IMR-90 (cell line): Measurements from ENCODE around the gene GRB2. TPM values are rescaled to one million over a fixed set of nuclear protein-coding genes. Genes with fewer than 3 reads are reported as not detected.
A peak's percentile ranks its signal among the peaks of the same experiment; 100 is the strongest.

Source experiments
- ATAC-seq: fragments of 200-7000 bp; cut with Tn5 transposase; 2 replicates; pipeline ENCODE4 v1.9.1; 2020; ENCODE audit warnings: low read depth, mild to moderate bottlenecking, moderate library complexity
- BruUV-seq: library from RNA; stranded (reverse); fragments of 400-500 nt; replicated peaks from 2 replicates; lab custom pipeline; 2021; lab: Mats Ljungman, UMichigan
- CTCF ChIA-PET: fragments of 300-600 bp; formaldehyde crosslinking; extraction: SDS; loops from one replicate; lab custom pipeline; 2021; ENCODE audit warnings: antibody characterized with exemption; lab: Yijun Ruan, JAX
- POLR2A ChIA-PET: fragments of 300-600 bp; sonication (Branson Sonifier 250); formaldehyde crosslinking; loops from one replicate; lab custom pipeline; 2022; ENCODE audit warnings: antibody characterized with exemption; ENCODE audit not compliant: unreplicated experiment; lab: Charles Lee
- DNase-seq: peaks from one replicate; pipeline ENCODE4 v3.0.0; 2013
- H2AFZ ChIP-seq: replicated peaks from 2 replicates; pipeline ENCODE3; 2013; ENCODE audit warnings: low read length, mild to moderate bottlenecking; ENCODE audit not compliant: poor library complexity
- H2AK5ac ChIP-seq: 2 replicates; pipeline ENCODE4 v1.6.1; 2013; ENCODE audit warnings: low read depth, low read length, inconsistent platforms
- H2AK9ac ChIP-seq: replicated peaks from 2 replicates; pipeline ENCODE3; 2013; ENCODE audit warnings: mild to moderate bottlenecking, low read depth, low read length, moderate library complexity; ENCODE audit not compliant: poor library complexity
- H2BK120ac ChIP-seq: 2 replicates; pipeline ENCODE4 v1.6.1; 2013; ENCODE audit warnings: low read depth, low read length, inconsistent platforms
- H2BK15ac ChIP-seq: 3 replicates; pipeline ENCODE4 v1.6.1; 2013; ENCODE audit warnings: low read depth, low read length, inconsistent platforms
- H2BK20ac ChIP-seq: 2 replicates; pipeline ENCODE4 v1.6.1; 2013; ENCODE audit warnings: low read depth, mild to moderate bottlenecking, inconsistent platforms, low read length, moderate library complexity
- H2BK5ac ChIP-seq: 2 replicates; pipeline ENCODE4 v1.6.1; 2013; ENCODE audit warnings: mild to moderate bottlenecking, low read depth, low read length, inconsistent platforms; ENCODE audit not compliant: poor library complexity, severe bottlenecking
- H3K14ac ChIP-seq: replicated peaks from 2 replicates; pipeline ENCODE4 v1.6.1; 2013; ENCODE audit warnings: low read depth, low read length, inconsistent platforms
- H3K18ac ChIP-seq: 2 replicates; pipeline ENCODE4 v1.6.1; 2013; ENCODE audit warnings: low read depth, low read length, control low read depth
- H3K23ac ChIP-seq: 2 replicates; pipeline ENCODE4 v1.6.1; 2013; ENCODE audit warnings: low read depth, low read length, inconsistent platforms
- H3K27ac ChIP-seq: 2 replicates; pipeline ENCODE4 v1.5.1; 2013; ENCODE audit warnings: mild to moderate bottlenecking, control low read depth, low read length; ENCODE audit not compliant: insufficient read depth
- H3K27me3 ChIP-seq: 2 replicates; pipeline ENCODE4 v1.6.1; 2013; ENCODE audit warnings: low read length; ENCODE audit not compliant: control insufficient read depth, insufficient read depth
- H3K36me3 ChIP-seq: 2 replicates; pipeline ENCODE4 v1.6.1; 2013; ENCODE audit warnings: low read length, mixed read lengths; ENCODE audit not compliant: control insufficient read depth, insufficient read depth
- H3K4ac ChIP-seq: 2 replicates; pipeline ENCODE4 v1.6.1; 2013; ENCODE audit warnings: low read depth, low read length, inconsistent platforms
- H3K4me1 ChIP-seq: 2 replicates; pipeline ENCODE4 v1.6.1; 2013; ENCODE audit warnings: low read length, mixed read lengths; ENCODE audit not compliant: control insufficient read depth, insufficient read depth
- H3K4me2 ChIP-seq: 2 replicates; pipeline ENCODE4 v1.6.1; 2013; ENCODE audit warnings: low read depth, mild to moderate bottlenecking, control low read depth, low read length, moderate library complexity
- H3K4me3 ChIP-seq: 2 replicates; pipeline ENCODE4 v1.5.1; 2013; ENCODE audit warnings: low read depth, mild to moderate bottlenecking, control low read depth, low read length, moderate library complexity; ENCODE audit not compliant: insufficient read depth
- H3K56ac ChIP-seq: 2 replicates; pipeline ENCODE4 v1.6.1; 2013; ENCODE audit warnings: low read length, inconsistent platforms; ENCODE audit not compliant: insufficient read depth; ENCODE audit errors: extremely low read depth
- H3K79me1 ChIP-seq, 2 experiments: 2 replicates each; pipeline ENCODE4 v1.6.1; 2013; ENCODE audit warnings: low read length in 2 of 2, inconsistent platforms in 1 of 2, low read depth in 1 of 2
- H3K9ac ChIP-seq: 2 replicates; pipeline ENCODE4 v1.6.1; 2013; ENCODE audit warnings: low read depth, low read length, control low read depth
- H3K9me1 ChIP-seq: 2 replicates; pipeline ENCODE4 v1.6.1; 2013; ENCODE audit warnings: low read length, inconsistent platforms; ENCODE audit not compliant: insufficient read depth
- H3K9me3 ChIP-seq: 2 replicates; pipeline ENCODE4 v1.6.1; 2013; ENCODE audit warnings: low read length; ENCODE audit not compliant: control insufficient read depth, insufficient read depth
- H4K20me1 ChIP-seq: 2 replicates; pipeline ENCODE4 v1.6.1; 2013; ENCODE audit warnings: low read length, inconsistent platforms; ENCODE audit not compliant: insufficient read depth
- H4K5ac ChIP-seq: 2 replicates; pipeline ENCODE4 v1.6.1; 2013; ENCODE audit warnings: mild to moderate bottlenecking, low read depth, low read length, control low read depth
- H4K8ac ChIP-seq, 2 experiments: 2 replicates each; pipeline ENCODE4 v1.6.1; 2013; ENCODE audit warnings: low read depth in 2 of 2, low read length in 2 of 2, control low read depth in 1 of 2, inconsistent platforms in 1 of 2
- H4K91ac ChIP-seq: 2 replicates; pipeline ENCODE4 v1.6.1; 2013; ENCODE audit warnings: low read depth, low read length, inconsistent platforms; ENCODE audit not compliant: insufficient read depth
- SMC3 ChIP-seq: fragments of 150-350 bp; IDR thresholded peaks from 2 replicates; pipeline ENCODE4 v1.6.1; 2016; ENCODE audit warnings: low read depth, mild to moderate bottlenecking, antibody characterized with exemption, low read length, moderate library complexity
- WGBS, 2 experiments: methylation state at CpG; one replicate each; pipeline versions ENCODE4 v1.1.5 to v1.1.7; 2013; ENCODE audit warnings: missing lambda C conversion rate in 2 of 2; ENCODE audit not compliant: insufficient read length in 1 of 2; ENCODE audit errors: extremely low coverage in 2 of 2; 5-methylcytosine and 5-hydroxymethylcytosine counted together
- dilution Hi-C: fragments of 300-500 bp; cut with HindIII; formaldehyde crosslinking; loops from one replicate; pipeline ENCODE4 v1.14.3; 2018; ENCODE audit warnings: low sequenced_read_pairs; ENCODE audit not compliant: unreplicated experiment
- in situ Hi-C: fragments of 300-500 bp; cut with MboI; formaldehyde crosslinking; loops from 3 replicates; pipeline ENCODE4 v1.14.3; 2019; ENCODE audit warnings: low sequenced_read_pairs, inconsistent platforms, mixed read lengths
- intact Hi-C: fragments of 100-400 bp; cut with micrococcal nuclease; formaldehyde crosslinking; loops from 2 replicates; pipeline ENCODE4 v1.10.0; 2022
- polyA plus RNA-seq, 3 experiments: library from polyadenylated mRNA; depleted of rRNA; stranded (reverse); fragments of >200 nt; gene quantifications; 2 replicates each; pipeline ENCODE4 v1.2.3, GENCODE V29; 2012; ENCODE audit warnings: low replicate concordance in 1 of 3
- total RNA-seq: library from RNA; depleted of rRNA; stranded (reverse); fragments of >200 nt; gene quantifications from 2 replicates; pipeline ENCODE4 v1.2.3, GENCODE V29; 2012

Gene GRB2
- total and polyA plus RNA-seq, 2 of the 4 experiments (the other 2 are of a cell fraction) = 49.3 to 62.1 TPM

GRCh38 chr17:75315541-75316243 lies 89.8 kb downstream of the GRB2 start:
- Histone ChIP-seq H3K14ac (no peak overlapping the region), H3K36me3 (peaks cover 20% of the 10 kb centered on the region; the same call in 1 of the 2 replicates), H3K56ac (no peak overlapping the region), H3K27me3 (no peaks in the 10 kb centered on the region), H3K9me3 (no peaks in the 10 kb centered on the region), H3K4me2 (no peak overlapping the region), H2AFZ (no peak overlapping the region), H3K27ac (no peak overlapping the region), H4K91ac (no peak overlapping the region), H3K4ac (no peak overlapping the region), H3K9ac (no peak overlapping the region), H4K8ac (no peak overlapping the region), H2BK120ac (no peak overlapping the region), H3K9me1 (peaks cover 12% of the 10 kb centered on the region), H4K20me1 (peaks cover 6% of the 10 kb centered on the region; the same call in 1 of the 2 replicates), H2BK5ac (no peak overlapping the region), H3K4me3 (no peak overlapping the region), H3K79me1 (peaks cover 0 to 20% of the 10 kb centered on the region in 2 experiments; a peak in 3 of 4 replicates), H3K4me1 (peaks cover 9% of the 10 kb centered on the region; the same call in 1 of the 2 replicates), H2BK15ac (no peak overlapping the region), H3K23ac (no peak overlapping the region), H4K5ac (no peak overlapping the region), H2BK20ac (no peak overlapping the region), H2AK5ac (peak overlapping the region; percentile 23; the same call in 1 of the 2 replicates), H2AK9ac (no peak overlapping the region), H3K18ac (no peak overlapping the region)
- WGBS, 2 experiments = 83% methylated on average over 2 of the region's 19 CpGs; no CpG with 5 or more reads in 1 of the 2 experiments
- ChIA-PET POLR2A (no interaction called here), CTCF (interaction anchor here (0.7 kb wide), 1 partner anchor 45 kb away, joined by 3 read pairs; the partner anchor contains the start of gene MIF4GD)
- ATAC-seq (peak; percentile 62), DNase-seq (peak; percentile 47)
- in situ Hi-C loops (no loop called here), intact Hi-C loops (no loop called here), dilution Hi-C loops (no loop called here)
- no peak for TF ChIP-seq SMC3
- BruUV-seq = no TSS peak
